Heart left ventricle (tissue), 13 donors: ENCODE measurements around the gene RPS3.

ENCODE experiments used
- CTCF ChIP-seq, 12 donors: fragments of 200-600 bp; sonication (generic) in 4 of 12; IDR thresholded peaks; one replicate each; pipeline versions ENCODE4 v1.5.0 to v1.8.0; 2018 to 2022; ENCODE audit warnings: antibody characterized with exemption in 12 of 12, mild to moderate bottlenecking in 5 of 12
- POLR2A ChIP-seq, 2 donors: fragments of 450-650 bp; IDR thresholded peaks; one replicate each; pipeline ENCODE4 v1.6.1; 2017; ENCODE audit warnings: antibody characterized with exemption in 2 of 2, mild to moderate bottlenecking in 2 of 2, moderate library complexity in 2 of 2
- donor health status: ischemic (EF 13 %, LVEDD 7.1; RV severe dilation, severe dysfunction).
- donor health status: DM: no; HTN: yes; CAD: no.
- donor health status: DM: no; HTN: no; CAD: no.
- donor health status: ischemic (EF 25% LVEDD 6.9; RV normal size, moderate dysfunction).
- donor health status: ischemic (EF 25% LVEDD 5.7; RV mildly dilated, moderate dysfunction).
- donor health status: ischemic (EF 35%, LVEDD 5.7; RV mildly dilated, moderate dysfunction).
- donor health status: nonischemic (EF 11% LVEDD 7.7; RV severe dilation, severe dysfunction).
- donor health status: DM: yes; HTN: yes; CAD: no.
- donor health status: PGD.
- donor health status: ischemic (EF 29% LVEDD 5.4; RV normal size, mild dysfunction).
- donor health status: nonischemic (EF 23%, LVEDD 6.1; RV moderate dilation, normal function).

DNA sequence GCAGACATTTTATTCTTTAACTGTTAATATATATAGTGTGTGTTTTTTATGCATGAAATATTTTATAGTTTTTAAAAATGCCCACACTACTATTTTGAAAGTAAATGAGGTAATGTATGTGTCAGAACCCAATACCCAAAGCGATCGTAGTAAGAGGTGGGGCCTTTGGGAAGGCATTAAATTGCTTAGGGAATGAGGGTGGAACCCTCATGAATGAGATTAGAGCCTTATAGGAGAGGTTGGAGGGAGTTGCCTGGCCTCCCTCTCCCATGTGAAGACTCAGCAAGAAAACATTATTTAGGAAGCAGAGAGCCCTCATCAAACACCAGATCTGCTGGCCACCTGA lies 22.6 kb downstream of the RPS3 start:
- TF ChIP-seq CTCF (IDR thresholded peaks at IDR 0.05) (no peak), POLR2A (IDR thresholded peaks at IDR 0.05) (no peak)
